ENCODE measurements around the gene TMCO4. TPM values are rescaled to one million over a fixed set of nuclear protein-coding genes. Genes with fewer than 3 reads are reported as not detected.

The TMCO4 gene
- total RNA-seq, 6 experiments from 2014 or later: 6.4 to 13.5 (median 9.8) TPM

DNA sequence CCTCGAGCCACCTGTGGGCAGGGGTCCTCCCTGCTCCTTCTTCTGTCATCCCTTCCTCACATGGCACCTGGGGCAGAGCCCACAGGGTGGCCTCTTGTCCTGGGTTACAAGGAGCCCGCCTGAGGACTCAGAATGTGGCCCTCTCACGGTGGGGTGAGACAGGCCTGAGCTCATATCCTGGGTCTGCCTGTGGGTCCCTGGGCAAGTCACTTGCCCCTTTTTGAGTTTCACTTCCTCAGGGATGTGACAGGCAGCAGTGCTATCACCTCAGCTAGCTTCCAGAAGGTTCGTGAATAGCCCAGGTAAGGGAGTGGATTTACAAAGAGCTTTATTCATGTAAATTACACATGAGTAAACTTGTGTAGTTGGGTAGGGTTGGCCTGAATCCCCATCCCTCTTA lies 101.5 kb downstream of the TMCO4 start:
- Histone ChIP-seq H3K4me3 (no peak overlapping the region), H3K27me3 (no peaks in the 10 kb centered on the region), H3K36me3 (peaks cover 0 to 10% (median 1%) of the 10 kb centered on the region in 4 donors), H3K4me1 (no peaks in the 10 kb centered on the region), H3K9me3 (no peaks in the 10 kb centered on the region), H3K27ac (no peak overlapping the region)
- intact Hi-C loops (cut with DNase I): no loop called here
- TF ChIP-seq, protein P1, sequence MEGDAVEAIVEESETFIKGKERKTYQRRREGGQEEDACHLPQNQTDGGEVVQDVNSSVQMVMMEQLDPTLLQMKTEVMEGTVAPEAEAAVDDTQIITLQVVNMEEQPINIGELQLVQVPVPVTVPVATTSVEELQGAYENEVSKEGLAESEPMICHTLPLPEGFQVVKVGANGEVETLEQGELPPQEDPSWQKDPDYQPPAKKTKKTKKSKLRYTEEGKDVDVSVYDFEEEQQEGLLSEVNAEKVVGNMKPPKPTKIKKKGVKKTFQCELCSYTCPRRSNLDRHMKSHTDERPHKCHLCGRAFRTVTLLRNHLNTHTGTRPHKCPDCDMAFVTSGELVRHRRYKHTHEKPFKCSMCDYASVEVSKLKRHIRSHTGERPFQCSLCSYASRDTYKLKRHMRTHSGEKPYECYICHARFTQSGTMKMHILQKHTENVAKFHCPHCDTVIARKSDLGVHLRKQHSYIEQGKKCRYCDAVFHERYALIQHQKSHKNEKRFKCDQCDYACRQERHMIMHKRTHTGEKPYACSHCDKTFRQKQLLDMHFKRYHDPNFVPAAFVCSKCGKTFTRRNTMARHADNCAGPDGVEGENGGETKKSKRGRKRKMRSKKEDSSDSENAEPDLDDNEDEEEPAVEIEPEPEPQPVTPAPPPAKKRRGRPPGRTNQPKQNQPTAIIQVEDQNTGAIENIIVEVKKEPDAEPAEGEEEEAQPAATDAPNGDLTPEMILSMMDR (IDR thresholded peaks at IDR 0.05): no peak
- TF ChIP-seq POLR2A (IDR thresholded peaks at IDR 0.05): no peak
- 90% methylated on average over 1 of the region's 4 CpGs for WGBS (ENCODE audit: insufficient coverage, low coverage, low lambda C conversion rate, missing lambda C conversion rate)
- DNase-seq (no peak), ATAC-seq (no peak)

DNA sequence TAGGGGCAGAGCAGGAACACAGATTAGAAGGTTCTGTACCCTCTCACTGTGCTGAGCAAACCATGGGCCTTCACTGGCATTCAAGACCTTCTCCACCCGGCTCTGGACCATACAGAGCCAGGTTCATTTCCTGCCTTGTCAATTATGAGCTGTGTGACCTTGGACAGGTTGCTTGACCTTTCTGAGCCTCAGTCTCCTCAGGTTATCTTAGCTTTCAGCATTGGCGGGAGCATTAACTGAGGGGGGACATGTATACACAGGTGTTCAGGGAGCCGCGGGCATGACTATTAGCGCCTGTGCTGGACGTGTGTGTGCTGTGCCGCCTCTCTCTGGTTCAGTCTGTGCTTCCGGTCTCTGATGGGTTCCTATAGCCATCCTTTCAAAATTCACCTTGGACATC lies 102.9 kb downstream of the TMCO4 start:
- intact Hi-C loops (cut with DNase I): no loop called here
- 96% methylated on average over 5 of the region's 8 CpGs for WGBS (ENCODE audit: insufficient coverage, low coverage, low lambda C conversion rate, missing lambda C conversion rate)
- no peak for ATAC-seq

DNA sequence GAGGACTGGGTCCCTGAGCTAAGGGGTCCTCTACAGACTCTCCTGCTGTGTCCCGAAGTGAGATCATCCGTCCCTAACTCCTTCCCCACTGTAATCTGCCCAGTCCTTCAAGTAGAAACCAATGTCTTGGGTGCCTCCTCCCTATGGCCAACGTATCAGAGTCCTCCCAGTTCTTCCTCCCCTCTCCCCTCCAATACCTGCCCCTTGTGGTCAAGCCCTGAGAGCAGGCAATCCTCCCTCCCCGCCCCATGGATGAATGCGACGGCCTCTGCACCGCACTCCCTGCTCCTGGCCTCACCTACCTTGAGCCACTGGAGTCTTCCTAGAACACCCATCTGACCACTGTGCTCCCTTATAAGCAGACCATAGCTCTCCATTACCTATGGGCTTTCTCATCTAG lies 103.9 kb downstream of the TMCO4 start:
- intact Hi-C loops (cut with DNase I): no loop called here
- ATAC-seq (no peak), DNase-seq (no peak)
- TF ChIP-seq POLR2A (IDR thresholded peaks at IDR 0.05): no peak
- TF ChIP-seq, protein P1 (IDR thresholded peaks at IDR 0.05): no peak
- no peak overlapping the region for H3K27ac ChIP-seq
- WGBS (ENCODE audit: insufficient coverage, low coverage, low lambda C conversion rate, missing lambda C conversion rate): no CpG with 5 or more reads among the region's 7 CpGs
- H3K9me3 ChIP-seq: no peaks in the 10 kb centered on the region
- no peak overlapping the region for H3K4me3 ChIP-seq
- H3K27me3 ChIP-seq: no peaks in the 10 kb centered on the region
- peaks cover 0 to 11% (median 2%) of the 10 kb centered on the region in 4 donors for H3K36me3 ChIP-seq
- H3K4me1 ChIP-seq: no peaks in the 10 kb centered on the region

More for the DNA sequence above, 102.9 kb downstream of the TMCO4 start:
- H3K9me3 ChIP-seq: no peaks in the 10 kb centered on the region
- H3K4me1 ChIP-seq: no peaks in the 10 kb centered on the region
- TF ChIP-seq, protein P1 (IDR thresholded peaks at IDR 0.05): no peak
- TF ChIP-seq POLR2A (IDR thresholded peaks at IDR 0.05): no peak
- H3K27me3 ChIP-seq: no peaks in the 10 kb centered on the region
- no peak overlapping the region for H3K27ac ChIP-seq
- no peak overlapping the region for H3K4me3 ChIP-seq
- peaks cover 0 to 11% (median 2%) of the 10 kb centered on the region in 4 donors for H3K36me3 ChIP-seq
- DNase-seq: no peak

DNA sequence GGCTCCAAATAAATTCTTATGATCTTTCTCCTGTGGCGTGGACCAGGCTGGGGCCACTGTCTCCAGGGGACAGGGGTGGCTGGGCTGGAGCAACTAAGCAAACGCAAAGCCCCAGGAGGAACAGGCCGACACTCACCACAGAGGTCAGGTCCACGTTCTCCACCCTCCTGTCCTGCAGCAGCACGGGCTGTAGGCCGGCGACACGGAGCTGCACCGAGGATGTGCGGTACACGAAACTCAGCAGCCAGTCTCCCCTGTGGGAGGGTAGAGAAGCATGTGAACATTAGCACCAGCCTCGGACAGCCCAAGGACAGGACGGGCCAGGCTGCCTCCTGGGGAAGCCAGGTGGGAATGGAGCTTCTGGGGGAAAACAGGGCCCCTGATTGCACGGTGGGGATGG lies 105.4 kb downstream of the TMCO4 start:
- TF ChIP-seq, protein P1 (IDR thresholded peaks at IDR 0.05): no peak
- no peak for TF ChIP-seq POLR2A (IDR thresholded peaks at IDR 0.05)
- Histone ChIP-seq H3K27me3 (no peaks in the 10 kb centered on the region), H3K9me3 (no peaks in the 10 kb centered on the region), H3K36me3 (peaks cover 0 to 11% (median 2%) of the 10 kb centered on the region in 4 donors), H3K4me1 (no peaks in the 10 kb centered on the region), H3K27ac (no peak overlapping the region), H3K4me3 (no peak overlapping the region)
- peak in 1 of 4 donors; percentile 9 for ATAC-seq
- no peak for DNase-seq
- WGBS (ENCODE audit: insufficient coverage, low coverage, low lambda C conversion rate, missing lambda C conversion rate): 100% methylated on average over 2 of the region's 14 CpGs
- intact Hi-C loops (cut with DNase I): no loop called here

DNA sequence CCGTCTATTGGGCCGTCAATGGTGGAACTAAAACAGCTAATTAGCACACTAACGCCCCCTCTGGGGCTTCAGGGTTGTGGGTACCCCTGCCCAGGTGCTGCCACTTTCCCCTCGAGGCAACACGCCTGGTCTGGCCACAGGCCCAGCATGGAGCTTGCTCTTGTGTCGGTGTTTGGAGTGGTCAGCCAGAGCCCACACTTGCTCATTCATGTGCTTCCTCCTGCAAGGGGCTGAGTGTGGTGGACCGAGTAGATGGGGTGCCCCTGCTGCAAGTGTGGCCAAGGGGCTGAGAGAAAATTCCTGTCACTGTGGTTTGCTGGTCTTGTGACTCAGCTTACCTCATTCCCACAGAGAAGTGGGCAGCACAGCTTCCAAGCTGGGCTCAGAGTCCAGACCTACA lies 109.4 kb downstream of the TMCO4 start:
- H3K27me3 ChIP-seq: no peaks in the 10 kb centered on the region
- H3K9me3 ChIP-seq: no peaks in the 10 kb centered on the region
- TF ChIP-seq POLR2A (IDR thresholded peaks at IDR 0.05): no peak
- TF ChIP-seq, protein P1 (IDR thresholded peaks at IDR 0.05): no peak
- ATAC-seq (no peak), DNase-seq (no peak)
- 92% methylated on average over 2 of the region's 7 CpGs for whole genome bisulfite sequencing (ENCODE audit: insufficient coverage, low coverage, low lambda C conversion rate, missing lambda C conversion rate)
- no peak overlapping the region for H3K4me3 ChIP-seq
- H3K36me3 ChIP-seq: peaks cover 0 to 11% (median 2%) of the 10 kb centered on the region in 4 donors
- no peak overlapping the region for H3K27ac ChIP-seq
- intact Hi-C loops (cut with DNase I): no loop called here
- no peaks in the 10 kb centered on the region for H3K4me1 ChIP-seq

Measured in right lobe of liver (tissue), 6 donors.